Mammary epithelial cell (primary cell): ENCODE data around the gene SPX.

Experiments used
- CTCF ChIP-seq, 2 donors: IDR thresholded peaks in 1 of 2; conservative IDR thresholded peaks in 1 of 2; 2 replicates each; pipeline ENCODE4 v1.5.1; 2011 to 2012; ENCODE audit warnings: inconsistent platforms in 2 of 2, low read length in 2 of 2, mild to moderate bottlenecking in 2 of 2, control low read depth in 1 of 2, low read depth in 1 of 2; ENCODE audit not compliant: insufficient read depth in 1 of 2; ENCODE audit errors: extremely low read depth in 1 of 2
- EZH2 ChIP-seq: IDR thresholded peaks from 2 replicates; pipeline ENCODE4 v1.6.1; 2012; ENCODE audit warnings: low read length, inconsistent platforms, borderline replicate concordance

GRCh38 chr12:21485998-21486397 lies 40.1 kb upstream of the SPX start:
- TF ChIP-seq CTCF (conservative IDR thresholded peaks at IDR 0.05 in 1 of 2, IDR thresholded peaks at IDR 0.05 in 1 of 2; ENCODE audit: extremely low read depth in 1 of 2, insufficient read depth in 1 of 2, low read depth in 1 of 2, low read length in 2 of 2) (no peak), EZH2 (no peak)
